ENCODE results near the gene RNH1. TPM values are rescaled to one million over a fixed set of nuclear protein-coding genes. Genes with fewer than 3 reads are reported as not detected.

RNH1 gene
- total RNA-seq, 1 experiment from 2014 or later = 59.0 TPM

DNA sequence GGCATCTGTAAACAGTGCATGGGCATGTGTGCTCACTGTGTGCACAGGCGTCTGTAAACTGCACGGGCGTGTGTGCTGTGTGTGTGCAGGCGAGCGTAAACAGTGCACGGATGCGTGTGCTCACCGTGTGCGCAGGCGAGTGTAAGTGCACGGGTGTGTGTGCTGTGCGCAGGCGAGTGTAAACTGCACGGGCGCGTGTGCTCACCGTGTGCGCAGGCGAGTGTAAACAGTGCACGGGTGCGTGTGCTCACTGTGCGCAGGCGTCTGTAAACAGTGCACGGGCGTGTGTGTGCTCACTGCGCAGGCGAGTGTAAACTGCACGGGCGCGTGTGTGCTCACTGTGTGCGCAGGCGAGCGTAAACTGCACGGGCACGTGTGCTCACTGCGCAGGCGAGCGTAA is 22.4 kb downstream of the RNH1 start:
- H3K4me3 Mint-ChIP-seq = no peak overlapping the region
- no peaks in the 10 kb centered on the region for H3K27me3 Mint-ChIP-seq (ENCODE audit: low read depth)
- ATAC-seq (no peak), DNase-seq (ENCODE audit: low spot score) (no peak)
- ChIA-PET POLR2A (no interaction called here), CTCF (no interaction called here)
- H3K27ac Mint-ChIP-seq = no peak overlapping the region
- H3K36me3 Mint-ChIP-seq = peaks cover 21% of the 10 kb centered on the region
- peaks cover 4% of the 10 kb centered on the region for H3K9me3 Mint-ChIP-seq
- no peaks in the 10 kb centered on the region for H3K4me1 Mint-ChIP-seq
- no peak for TF ChIP-seq SP1 (CRISPR knock-in tag; conservative IDR thresholded peaks at IDR 0.05)
- TF ChIP-seq SMAD3 (CRISPR knock-in tag; IDR thresholded peaks at IDR 0.05; ENCODE audit: borderline replicate concordance) = no peak
- TF ChIP-seq USF2 (CRISPR knock-in tag; IDR thresholded peaks at IDR 0.05) = no peak

- TF ChIP-seq, protein P1, sequence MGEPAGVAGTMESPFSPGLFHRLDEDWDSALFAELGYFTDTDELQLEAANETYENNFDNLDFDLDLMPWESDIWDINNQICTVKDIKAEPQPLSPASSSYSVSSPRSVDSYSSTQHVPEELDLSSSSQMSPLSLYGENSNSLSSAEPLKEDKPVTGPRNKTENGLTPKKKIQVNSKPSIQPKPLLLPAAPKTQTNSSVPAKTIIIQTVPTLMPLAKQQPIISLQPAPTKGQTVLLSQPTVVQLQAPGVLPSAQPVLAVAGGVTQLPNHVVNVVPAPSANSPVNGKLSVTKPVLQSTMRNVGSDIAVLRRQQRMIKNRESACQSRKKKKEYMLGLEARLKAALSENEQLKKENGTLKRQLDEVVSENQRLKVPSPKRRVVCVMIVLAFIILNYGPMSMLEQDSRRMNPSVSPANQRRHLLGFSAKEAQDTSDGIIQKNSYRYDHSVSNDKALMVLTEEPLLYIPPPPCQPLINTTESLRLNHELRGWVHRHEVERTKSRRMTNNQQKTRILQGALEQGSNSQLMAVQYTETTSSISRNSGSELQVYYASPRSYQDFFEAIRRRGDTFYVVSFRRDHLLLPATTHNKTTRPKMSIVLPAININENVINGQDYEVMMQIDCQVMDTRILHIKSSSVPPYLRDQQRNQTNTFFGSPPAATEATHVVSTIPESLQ (CRISPR knock-in tag; IDR thresholded peaks at IDR 0.05) = no peak
- TF ChIP-seq NR3C1 (CRISPR knock-in tag; conservative IDR thresholded peaks at IDR 0.05; ENCODE audit: low read depth) (no peak), EMX1 (CRISPR knock-in tag; IDR thresholded peaks at IDR 0.05) (no peak)
- DNase-seq (ENCODE audit: low spot score) = no peak
- CTCF ChIA-PET = interaction anchor here (1.0 kb wide), 1 partner anchor 63 kb away, joined by 3 read pairs; no protein-coding TSS in a partner anchor
- POLR2A ChIA-PET = no interaction called here
- no peak overlapping the region for H3K27ac Mint-ChIP-seq
- no peak for ATAC-seq
- peaks cover 18% of the 10 kb centered on the region for H3K36me3 Mint-ChIP-seq
- peaks cover 2% of the 10 kb centered on the region for H3K9me3 Mint-ChIP-seq
- H3K4me1 Mint-ChIP-seq = no peaks in the 10 kb centered on the region
- H3K4me3 Mint-ChIP-seq = no peak overlapping the region
- H3K27me3 Mint-ChIP-seq (ENCODE audit: low read depth) = no peaks in the 10 kb centered on the region
Observed at GRCh38 chr11:479311-479710, 27.7 kb downstream of the RNH1 start.

DNA sequence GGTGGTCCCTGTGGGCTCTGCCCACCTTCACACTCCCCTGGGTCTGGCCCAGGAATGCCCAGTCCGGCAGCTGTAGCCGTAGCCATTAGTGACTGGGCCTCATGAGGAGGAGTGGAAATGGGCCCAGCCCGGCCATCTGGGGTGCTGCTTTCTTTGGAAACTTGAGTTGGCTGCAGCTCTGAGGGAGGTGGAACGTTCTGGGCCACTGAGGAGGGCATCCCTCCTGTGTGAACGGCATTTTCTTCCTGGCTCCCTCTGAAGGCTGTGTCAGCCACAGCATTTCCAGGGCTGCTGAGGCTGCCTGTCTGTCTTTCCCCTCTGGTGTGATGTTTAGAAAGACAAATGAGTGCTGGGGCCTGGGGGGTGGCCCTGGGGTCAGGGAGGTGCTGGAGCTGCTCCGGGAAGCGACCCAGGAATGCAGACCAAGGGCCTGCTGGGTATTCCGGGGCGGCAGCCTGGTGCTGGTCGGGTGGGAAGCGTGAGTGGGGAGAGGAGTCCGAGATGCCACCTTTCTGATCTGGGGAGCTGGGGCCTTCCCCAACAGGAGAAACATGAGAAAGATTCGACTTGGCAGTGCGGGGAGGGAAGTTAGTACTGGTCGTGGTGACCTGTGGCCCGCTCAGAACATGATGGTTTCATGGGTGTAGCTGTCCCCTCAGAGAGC is 29.9 kb downstream of the RNH1 start:
- peaks cover 7% of the 10 kb centered on the region for H3K36me3 Mint-ChIP-seq
- H3K27me3 Mint-ChIP-seq (ENCODE audit: low read depth) = no peaks in the 10 kb centered on the region
- no peak overlapping the region for H3K4me3 Mint-ChIP-seq
- no peaks in the 10 kb centered on the region for H3K9me3 Mint-ChIP-seq
- H3K4me1 Mint-ChIP-seq = 0 out of 2 replicates have a peak, but pooled peaks cover 3% of the 10 kb centered on the region
- no peak for DNase-seq (ENCODE audit: low spot score)
- ATAC-seq = peak; percentile 11
- ChIA-PET POLR2A (no interaction called here), CTCF (interaction anchor here (0.7 to 1.1 kb wide), 2 partner anchors 29 to 87 kb away, joined by 3 read pairs; no protein-coding TSS in a partner anchor)
- H3K27ac Mint-ChIP-seq = peak overlapping the region; percentile 65
- no peak for TF ChIP-seq E2F4 (CRISPR knock-in tag; IDR thresholded peaks at IDR 0.05; ENCODE audit: borderline replicate concordance, low read depth)
- TF ChIP-seq ZNF396 (CRISPR knock-in tag; IDR thresholded peaks at IDR 0.05; ENCODE audit: borderline replicate concordance) = no peak
- no peak for TF ChIP-seq CREM (CRISPR knock-in tag; IDR thresholded peaks at IDR 0.05)
- TF ChIP-seq ZBTB21 (CRISPR knock-in tag; IDR thresholded peaks at IDR 0.05; ENCODE audit: borderline replicate concordance) = no peak
- TF ChIP-seq USF1 (CRISPR knock-in tag; IDR thresholded peaks at IDR 0.05) = no peak
- TF ChIP-seq, protein P2, sequence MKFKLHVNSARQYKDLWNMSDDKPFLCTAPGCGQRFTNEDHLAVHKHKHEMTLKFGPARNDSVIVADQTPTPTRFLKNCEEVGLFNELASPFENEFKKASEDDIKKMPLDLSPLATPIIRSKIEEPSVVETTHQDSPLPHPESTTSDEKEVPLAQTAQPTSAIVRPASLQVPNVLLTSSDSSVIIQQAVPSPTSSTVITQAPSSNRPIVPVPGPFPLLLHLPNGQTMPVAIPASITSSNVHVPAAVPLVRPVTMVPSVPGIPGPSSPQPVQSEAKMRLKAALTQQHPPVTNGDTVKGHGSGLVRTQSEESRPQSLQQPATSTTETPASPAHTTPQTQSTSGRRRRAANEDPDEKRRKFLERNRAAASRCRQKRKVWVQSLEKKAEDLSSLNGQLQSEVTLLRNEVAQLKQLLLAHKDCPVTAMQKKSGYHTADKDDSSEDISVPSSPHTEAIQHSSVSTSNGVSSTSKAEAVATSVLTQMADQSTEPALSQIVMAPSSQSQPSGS (CRISPR knock-in tag; IDR thresholded peaks at IDR 0.05; ENCODE audit: borderline replicate concordance, low read depth) = no peak
- no peak for TF ChIP-seq ZNF232 (CRISPR knock-in tag; IDR thresholded peaks at IDR 0.05)
- no peak for TF ChIP-seq SP1 (CRISPR knock-in tag; conservative IDR thresholded peaks at IDR 0.05)
- no peak for TF ChIP-seq SOX15 (CRISPR knock-in tag; IDR thresholded peaks at IDR 0.05)
- no peak for TF ChIP-seq NR1H2 (CRISPR knock-in tag; IDR thresholded peaks at IDR 0.05)
- no peak for TF ChIP-seq ETV6 (CRISPR knock-in tag; IDR thresholded peaks at IDR 0.05)
- TF ChIP-seq SMAD4 (CRISPR knock-in tag; IDR thresholded peaks at IDR 0.05) = no peak
- TF ChIP-seq, protein P3, sequence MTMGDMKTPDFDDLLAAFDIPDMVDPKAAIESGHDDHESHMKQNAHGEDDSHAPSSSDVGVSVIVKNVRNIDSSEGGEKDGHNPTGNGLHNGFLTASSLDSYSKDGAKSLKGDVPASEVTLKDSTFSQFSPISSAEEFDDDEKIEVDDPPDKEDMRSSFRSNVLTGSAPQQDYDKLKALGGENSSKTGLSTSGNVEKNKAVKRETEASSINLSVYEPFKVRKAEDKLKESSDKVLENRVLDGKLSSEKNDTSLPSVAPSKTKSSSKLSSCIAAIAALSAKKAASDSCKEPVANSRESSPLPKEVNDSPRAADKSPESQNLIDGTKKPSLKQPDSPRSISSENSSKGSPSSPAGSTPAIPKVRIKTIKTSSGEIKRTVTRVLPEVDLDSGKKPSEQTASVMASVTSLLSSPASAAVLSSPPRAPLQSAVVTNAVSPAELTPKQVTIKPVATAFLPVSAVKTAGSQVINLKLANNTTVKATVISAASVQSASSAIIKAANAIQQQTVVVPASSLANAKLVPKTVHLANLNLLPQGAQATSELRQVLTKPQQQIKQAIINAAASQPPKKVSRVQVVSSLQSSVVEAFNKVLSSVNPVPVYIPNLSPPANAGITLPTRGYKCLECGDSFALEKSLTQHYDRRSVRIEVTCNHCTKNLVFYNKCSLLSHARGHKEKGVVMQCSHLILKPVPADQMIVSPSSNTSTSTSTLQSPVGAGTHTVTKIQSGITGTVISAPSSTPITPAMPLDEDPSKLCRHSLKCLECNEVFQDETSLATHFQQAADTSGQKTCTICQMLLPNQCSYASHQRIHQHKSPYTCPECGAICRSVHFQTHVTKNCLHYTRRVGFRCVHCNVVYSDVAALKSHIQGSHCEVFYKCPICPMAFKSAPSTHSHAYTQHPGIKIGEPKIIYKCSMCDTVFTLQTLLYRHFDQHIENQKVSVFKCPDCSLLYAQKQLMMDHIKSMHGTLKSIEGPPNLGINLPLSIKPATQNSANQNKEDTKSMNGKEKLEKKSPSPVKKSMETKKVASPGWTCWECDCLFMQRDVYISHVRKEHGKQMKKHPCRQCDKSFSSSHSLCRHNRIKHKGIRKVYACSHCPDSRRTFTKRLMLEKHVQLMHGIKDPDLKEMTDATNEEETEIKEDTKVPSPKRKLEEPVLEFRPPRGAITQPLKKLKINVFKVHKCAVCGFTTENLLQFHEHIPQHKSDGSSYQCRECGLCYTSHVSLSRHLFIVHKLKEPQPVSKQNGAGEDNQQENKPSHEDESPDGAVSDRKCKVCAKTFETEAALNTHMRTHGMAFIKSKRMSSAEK (CRISPR knock-in tag; IDR thresholded peaks at IDR 0.05; ENCODE audit: borderline replicate concordance) = no peak
- no peak for TF ChIP-seq NR2C2 (CRISPR knock-in tag; IDR thresholded peaks at IDR 0.05)
- TF ChIP-seq CREB1 (CRISPR knock-in tag; IDR thresholded peaks at IDR 0.05) = no peak
- no peak for TF ChIP-seq HMGA2 (CRISPR knock-in tag; IDR thresholded peaks at IDR 0.05)
- no peak for TF ChIP-seq ZNF263 (CRISPR knock-in tag; IDR thresholded peaks at IDR 0.05; ENCODE audit: low read depth)
